GM10847 (cell line): ENCODE data around the gene HMOX2.

ENCODE experiments used
- POLR2A ChIP-seq: IDR thresholded peaks from 2 replicates; pipeline ENCODE4 v1.6.1; 2011; ENCODE audit not compliant: insufficient read length; ENCODE audit errors: extremely low read depth

Gene HMOX2

GRCh38 chr16:4548124-4548523, 71.9 kb downstream of the HMOX2 start:
- TF ChIP-seq POLR2A = no peak

- no peak for TF ChIP-seq POLR2A
Measured at GRCh38 chr16:4550591-4550990, 74.4 kb downstream of the HMOX2 start.

GRCh38 chr16:4552541-4552940, 76.3 kb downstream of the HMOX2 start:
- no peak for TF ChIP-seq POLR2A

- TF ChIP-seq POLR2A = no peak
Measured at GRCh38 chr16:4556112-4556511, 79.9 kb downstream of the HMOX2 start, which contains the start of gene C16orf96. Gene C16orf96 (plus strand): TSS chr16:4556340. CDS start chr16:4556490, 150 bp downstream.

GRCh38 chr16:4556580-4556979, 80.4 kb downstream of the HMOX2 start:
- no peak for TF ChIP-seq POLR2A

GRCh38 chr16:4557973-4558372, 81.8 kb downstream of the HMOX2 start:
- no peak for TF ChIP-seq POLR2A
